ENCODE data around the gene SMIM15.
"Not testable (repeated sequence)": the region's sequence is repeated elsewhere in the genome, so short reads cannot be mapped to it uniquely, and the experiment has no call there.

Gene SMIM15, protein sequence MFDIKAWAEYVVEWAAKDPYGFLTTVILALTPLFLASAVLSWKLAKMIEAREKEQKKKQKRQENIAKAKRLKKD

DNA sequence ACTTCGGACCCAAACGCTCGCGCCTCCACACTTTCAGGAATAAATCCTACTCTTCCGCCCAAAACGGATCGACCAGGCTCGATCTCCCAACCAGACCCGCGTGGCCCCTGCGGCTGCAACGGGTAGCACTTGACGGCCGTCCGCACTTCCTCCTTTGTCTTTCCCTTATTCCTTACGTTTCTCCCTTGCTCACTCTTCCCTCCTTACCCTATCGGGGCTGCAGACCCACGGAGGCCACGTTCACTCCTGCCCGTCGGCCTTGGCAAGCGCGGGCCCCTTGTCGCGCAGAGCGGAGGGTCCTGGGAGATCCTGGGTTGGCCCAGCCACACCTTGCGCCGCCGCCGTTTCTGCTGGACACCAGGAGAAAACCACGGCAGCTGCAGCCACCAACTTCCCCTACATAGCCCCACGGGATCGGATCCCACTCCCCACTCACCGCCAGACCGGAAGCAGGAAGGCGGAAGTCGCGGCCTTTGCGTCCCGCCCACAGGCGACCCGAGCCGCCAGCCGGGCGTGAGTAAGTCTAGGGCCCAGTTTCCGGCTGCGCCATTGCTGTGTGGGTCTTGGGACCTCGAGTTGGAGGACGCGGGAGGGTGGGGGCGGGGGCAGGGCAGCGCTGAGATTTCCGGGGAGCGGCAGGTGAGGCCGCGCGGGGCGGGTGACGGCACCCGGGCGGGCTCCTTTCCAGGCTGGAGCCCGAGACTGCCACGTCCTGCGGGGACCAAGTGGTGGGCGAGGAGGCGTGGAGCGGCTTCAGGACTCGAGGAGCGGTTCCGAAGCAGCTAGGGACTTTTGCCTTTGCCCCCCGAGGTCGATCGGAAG is at the start of gene SMIM15:
SMIM15 (minus strand) TSS at position 459 of the 822 bp plus-strand sequence. CDS start 2,297 bp downstream, outside the sequence.
- FAIRE-seq = peak; percentile 88

GRCh38 chr5:61207884-61208283 is 45.6 kb upstream of the SMIM15 start:
- DNase-seq (ENCODE audit: extremely low spot score, insufficient read length, low read depth) (no peak), FAIRE-seq (no peak)

More for the DNA sequence above, at the start of gene SMIM15:
- peak; percentile 80 for DNase-seq (ENCODE audit: extremely low spot score, insufficient read length, low read depth)

GRCh38 chr5:61205013-61205412 is 42.7 kb upstream of the SMIM15 start:
- no peak for FAIRE-seq

DNA sequence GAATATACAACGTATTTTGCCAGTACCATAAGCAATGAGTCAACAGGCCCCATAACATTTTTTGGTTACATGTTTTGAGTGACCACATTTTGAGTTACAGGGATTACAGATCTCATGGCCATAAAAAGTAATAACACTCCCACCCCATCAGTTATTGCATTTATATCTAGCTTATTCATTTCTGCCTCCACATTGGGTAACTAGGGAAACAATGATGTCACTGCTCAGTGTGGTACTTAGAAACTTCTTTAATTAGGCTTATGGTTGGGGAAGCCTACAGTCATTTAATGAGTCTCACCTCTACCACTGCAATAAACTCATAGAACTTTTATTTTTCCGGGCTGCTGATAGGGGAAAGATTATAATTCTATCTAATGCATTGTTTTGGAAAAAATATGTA is 39.9 kb upstream of the SMIM15 start:
- no peak for DNase-seq (ENCODE audit: extremely low spot score, insufficient read length, low read depth)

More at GRCh38 chr5:61205013-61205412, 42.7 kb upstream of the SMIM15 start:
- no peak for DNase-seq (ENCODE audit: extremely low spot score, insufficient read length, low read depth)

DNA sequence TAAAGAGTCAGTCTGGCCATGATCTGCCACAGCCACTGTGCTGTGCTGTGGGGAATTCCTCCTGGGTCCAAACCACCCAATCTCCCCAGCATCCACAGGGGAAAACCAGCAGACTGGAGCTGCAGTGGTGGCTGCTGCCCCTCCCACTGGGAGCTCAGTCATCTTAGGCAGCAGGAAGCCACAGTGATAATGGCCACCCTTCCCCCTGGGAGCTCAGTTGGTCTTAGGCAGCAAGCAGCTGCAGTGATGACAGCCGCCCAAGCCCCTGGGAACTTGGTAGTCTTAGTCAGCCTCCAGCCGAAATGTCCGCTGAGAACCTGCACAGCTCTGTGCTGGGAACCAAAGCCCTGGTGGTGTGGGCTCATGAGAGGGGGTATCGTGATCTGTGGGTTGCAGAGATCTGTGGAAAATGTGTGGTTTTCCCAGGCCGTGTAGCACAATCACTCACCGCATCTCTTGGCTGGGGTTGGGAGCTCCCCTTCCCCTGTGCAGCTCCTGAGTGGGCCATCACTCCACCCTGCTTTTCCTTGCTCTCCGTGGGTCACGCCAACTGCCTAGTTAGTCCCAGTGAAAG is 38.4 kb upstream of the SMIM15 start:
- no peak for DNase-seq (ENCODE audit: extremely low spot score, insufficient read length, low read depth)
- no peak for FAIRE-seq

More for the DNA sequence above, 39.9 kb upstream of the SMIM15 start:
- FAIRE-seq = peak; percentile 70

GRCh38 chr5:61198606-61199005 is 36.3 kb upstream of the SMIM15 start:
- FAIRE-seq (no peak), DNase-seq (ENCODE audit: extremely low spot score, insufficient read length, low read depth) (no peak)

- not testable (repeated sequence) for FAIRE-seq
Measured at GRCh38 chr5:61187826-61188225, 25.6 kb upstream of the SMIM15 start.

GRCh38 chr5:61187352-61187751 is 25.1 kb upstream of the SMIM15 start:
- not testable (repeated sequence) for FAIRE-seq

More at GRCh38 chr5:61187826-61188225, 25.6 kb upstream of the SMIM15 start:
- not testable (repeated sequence) for DNase-seq (ENCODE audit: extremely low spot score, insufficient read length, low read depth)

GRCh38 chr5:61186634-61187033 is 24.4 kb upstream of the SMIM15 start:
- DNase-seq (ENCODE audit: extremely low spot score, insufficient read length, low read depth) (no peak), FAIRE-seq (no peak)

More at GRCh38 chr5:61187352-61187751, 25.1 kb upstream of the SMIM15 start:
- not testable (repeated sequence) for DNase-seq (ENCODE audit: extremely low spot score, insufficient read length, low read depth)

- no peak for FAIRE-seq
Measured at GRCh38 chr5:61184708-61185107, 22.4 kb upstream of the SMIM15 start.

DNA sequence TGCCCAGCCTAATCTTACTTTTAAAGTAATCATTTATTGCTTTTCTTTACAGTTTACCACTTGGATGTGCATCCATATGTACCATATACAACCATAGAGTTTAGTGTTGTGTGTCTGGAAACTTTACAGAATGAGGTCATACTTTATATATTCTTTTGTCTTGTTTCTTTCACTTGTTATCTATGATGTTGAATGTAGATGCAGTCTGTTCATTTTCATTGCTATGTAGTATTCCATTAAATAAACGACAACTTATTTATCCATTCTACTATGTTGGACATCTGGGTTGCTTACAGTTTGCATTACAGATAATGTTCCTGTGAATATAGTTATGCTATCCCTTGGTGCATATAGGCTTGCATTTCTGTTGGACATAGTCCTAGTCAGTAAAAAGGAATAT is 21.3 kb upstream of the SMIM15 start:
- no peak for DNase-seq (ENCODE audit: extremely low spot score, insufficient read length, low read depth)
- FAIRE-seq = no peak

More at GRCh38 chr5:61184708-61185107, 22.4 kb upstream of the SMIM15 start:
- DNase-seq (ENCODE audit: extremely low spot score, insufficient read length, low read depth) = no peak

DNA sequence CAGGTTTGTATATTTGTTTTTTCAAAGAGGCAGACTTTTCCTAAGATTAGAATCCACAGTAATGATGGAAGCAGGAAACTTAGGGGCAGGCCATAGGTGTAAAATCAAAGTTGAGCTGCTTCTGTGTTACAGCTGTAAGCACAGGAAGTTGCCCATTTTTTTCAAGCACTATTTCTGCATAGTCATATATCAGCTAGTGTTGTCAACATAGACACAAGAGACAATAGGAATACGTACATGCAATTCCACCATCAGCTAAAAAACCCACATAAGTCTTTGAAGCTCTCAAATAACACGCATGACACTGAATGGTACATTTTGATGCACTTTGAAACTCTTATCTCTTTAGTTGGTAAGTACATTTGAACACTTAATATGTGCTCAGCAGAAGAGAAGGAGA is 20.2 kb upstream of the SMIM15 start:
- DNase-seq (ENCODE audit: extremely low spot score, insufficient read length, low read depth) (no peak), FAIRE-seq (no peak)

- FAIRE-seq (no peak), DNase-seq (ENCODE audit: extremely low spot score, insufficient read length, low read depth) (no peak)
Measured at GRCh38 chr5:61180886-61181285, 18.6 kb upstream of the SMIM15 start.

DNA sequence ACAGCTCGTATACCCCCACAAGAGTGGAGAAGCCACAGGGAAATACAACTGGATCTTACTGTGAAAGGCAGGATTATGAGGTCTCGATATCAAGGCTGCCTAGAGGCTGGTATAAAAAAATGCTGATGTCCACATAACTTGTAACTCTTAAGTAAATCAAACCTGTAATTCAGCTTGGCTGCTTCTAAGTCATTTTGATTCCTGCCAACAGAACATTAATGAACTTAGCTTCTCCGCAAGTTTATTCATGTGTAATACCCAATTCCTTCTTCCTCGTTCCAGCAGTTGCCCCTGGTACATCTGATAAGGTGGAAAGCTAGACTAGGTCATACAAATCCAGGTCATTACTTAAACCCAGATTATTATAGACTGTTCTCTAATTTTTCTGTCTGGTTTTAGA is 16.4 kb upstream of the SMIM15 start:
- no peak for FAIRE-seq

GRCh38 chr5:61177716-61178115 is 15.4 kb upstream of the SMIM15 start:
- FAIRE-seq = peak; percentile 89
- DNase-seq (ENCODE audit: extremely low spot score, insufficient read length, low read depth) = no peak

More for the DNA sequence above, 16.4 kb upstream of the SMIM15 start:
- no peak for DNase-seq (ENCODE audit: extremely low spot score, insufficient read length, low read depth)

- FAIRE-seq = no peak
- DNase-seq (ENCODE audit: extremely low spot score, insufficient read length, low read depth) = no peak
Measured at GRCh38 chr5:61177070-61177469, 14.8 kb upstream of the SMIM15 start.

GRCh38 chr5:61176631-61177030 is 14.4 kb upstream of the SMIM15 start:
- FAIRE-seq (no peak), DNase-seq (ENCODE audit: extremely low spot score, insufficient read length, low read depth) (no peak)

- FAIRE-seq (no peak), DNase-seq (ENCODE audit: extremely low spot score, insufficient read length, low read depth) (no peak)
Measured at GRCh38 chr5:61171479-61171878, 9.2 kb upstream of the SMIM15 start.

GRCh38 chr5:61168951-61169350 is 6.7 kb upstream of the SMIM15 start:
- FAIRE-seq (no peak), DNase-seq (ENCODE audit: extremely low spot score, insufficient read length, low read depth) (no peak)

DNA sequence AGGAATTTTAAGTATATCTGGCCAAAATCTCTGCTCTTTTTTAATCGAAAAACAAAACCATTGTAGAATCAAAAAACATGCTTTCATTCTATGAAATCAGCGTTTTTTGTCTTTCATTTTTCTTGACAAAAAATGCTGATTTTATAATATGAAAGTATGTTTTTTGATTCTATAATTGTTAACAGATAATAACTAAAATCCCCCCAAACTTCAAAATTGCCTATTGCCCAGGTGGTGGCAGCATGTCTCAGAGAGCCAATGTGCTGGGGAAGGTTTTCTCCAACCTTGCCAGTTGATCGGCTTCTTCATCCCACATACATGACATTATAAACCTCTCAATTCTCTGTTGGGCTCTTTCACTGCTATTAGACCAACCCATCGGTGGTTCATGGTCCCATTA is 5.1 kb upstream of the SMIM15 start:
- FAIRE-seq (no peak), DNase-seq (ENCODE audit: extremely low spot score, insufficient read length, low read depth) (no peak)

DNA sequence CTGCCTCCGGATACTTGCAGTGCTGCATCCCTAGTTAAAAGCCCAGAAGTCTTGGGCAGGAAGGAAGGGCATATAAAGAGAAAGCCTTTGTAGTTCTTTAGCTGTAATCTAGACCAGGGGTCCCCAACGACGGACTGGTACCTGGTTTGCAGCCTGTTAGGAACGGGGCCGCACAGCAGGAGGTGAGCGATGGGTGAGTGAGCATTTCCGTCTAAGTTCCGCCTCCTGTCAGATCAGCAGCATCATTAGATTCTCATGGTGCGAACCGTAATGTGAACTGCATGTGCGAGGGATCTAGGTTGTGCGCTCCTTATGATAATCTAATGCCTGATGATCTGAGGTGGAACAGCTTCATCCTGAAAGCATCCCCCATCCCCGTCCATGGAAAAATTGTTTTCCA is 1.6 kb upstream of the SMIM15 start:
- DNase-seq (ENCODE audit: extremely low spot score, insufficient read length, low read depth) (no peak), FAIRE-seq (no peak)

Data from GM18507 (cell line).